Measurements from ENCODE around the gene LINS1. TPM values are rescaled to one million over a fixed set of nuclear protein-coding genes. Genes with fewer than 3 reads are reported as not detected.

LINS1 gene
- total and polyA plus RNA-seq, 2 experiments from 2014 or later, result 11.7 to 15.4 TPM

- peaks cover 22% of the 10 kb centered on the region for H4K20me1 ChIP-seq (replicated peaks; ENCODE audit: insufficient read depth)
- Mint-ChIP-seq H3K27ac (no peak overlapping the region), H3K27me3 (ENCODE audit: insufficient read depth, low read depth, poor library complexity) (no peaks in the 10 kb centered on the region), H3K36me3 (ENCODE audit: low read depth) (peaks cover 29% of the 10 kb centered on the region; the same call in 2 of the 3 replicates), H3K9me3 (peaks cover 36% of the 10 kb centered on the region), H3K4me1 (no peaks in the 10 kb centered on the region), H3K4me3 (no peak overlapping the region)
- no peak overlapping the region for H3K27ac ChIP-seq (ENCODE audit: low read depth)
- no peak for TF ChIP-seq POLR2AphosphoS5 (IDR thresholded peaks at IDR 0.05; ENCODE audit: low read depth)
- no peak for TF ChIP-seq CREB1 (CRISPR knock-in tag; IDR thresholded peaks at IDR 0.05; ENCODE audit: low read depth)
- TF ChIP-seq ZNF114 (CRISPR knock-in tag; IDR thresholded peaks at IDR 0.05), result no peak
- TF ChIP-seq ZNF331 (CRISPR knock-in tag; IDR thresholded peaks at IDR 0.05; ENCODE audit: low read depth), result no peak
- no peak for TF ChIP-seq NANOG (IDR thresholded peaks at IDR 0.05; ENCODE audit: borderline replicate concordance)
- TF ChIP-seq ETS1 (IDR thresholded peaks at IDR 0.05), result no peak
- TF ChIP-seq REST (IDR thresholded peaks at IDR 0.05; ENCODE audit: unreplicated experiment), result no peak
- TF ChIP-seq EZH2 (IDR thresholded peaks at IDR 0.05; ENCODE audit: low read depth, unreplicated experiment), result no peak
- H3K9me2 ChIP-seq (ENCODE audit: insufficient read depth), result no peaks in the 10 kb centered on the region
- no peaks in the 10 kb centered on the region for H3K4me1 ChIP-seq (ENCODE audit: insufficient read depth)
- ATAC-seq (no peak), DNase-seq (ENCODE audit: low spot score) (no peak)
- no peaks in the 10 kb centered on the region for H3K27me3 ChIP-seq (ENCODE audit: insufficient read depth)
- H3K4me2 ChIP-seq, result no peak overlapping the region
- peaks cover 14% of the 10 kb centered on the region; the same call in 1 of the 2 replicates for H3K36me3 ChIP-seq (ENCODE audit: insufficient read depth)
- no peak overlapping the region for H2AFZ ChIP-seq
- no peak overlapping the region for H3K4me3 ChIP-seq
- H3F3A ChIP-seq (replicated peaks; ENCODE audit: low read depth), result no peaks in the 10 kb centered on the region
- H3K79me2 ChIP-seq (replicated peaks; ENCODE audit: insufficient read depth), result peaks cover 94% of the 10 kb centered on the region
These were observed 8.6 kb downstream of the LINS1 start for GRCh38 chr15:100593431-100593830.

GRCh38 chr15:100592898-100593297, 9.1 kb downstream of the LINS1 start:
- no peaks in the 10 kb centered on the region for H3K9me2 ChIP-seq (ENCODE audit: insufficient read depth)
- no peak overlapping the region for H3K27ac ChIP-seq (ENCODE audit: low read depth)
- no peaks in the 10 kb centered on the region for H3K27me3 Mint-ChIP-seq (ENCODE audit: insufficient read depth, low read depth, poor library complexity)
- H3K27ac Mint-ChIP-seq, result no peak overlapping the region
- no peak overlapping the region for H2AFZ ChIP-seq
- H3K4me3 Mint-ChIP-seq, result no peak overlapping the region
- no peaks in the 10 kb centered on the region for H3K27me3 ChIP-seq (ENCODE audit: insufficient read depth)
- H4K20me1 ChIP-seq (replicated peaks; ENCODE audit: insufficient read depth), result peaks cover 20% of the 10 kb centered on the region
- H3K4me1 ChIP-seq (ENCODE audit: insufficient read depth), result no peaks in the 10 kb centered on the region
- no peaks in the 10 kb centered on the region for H3K4me1 Mint-ChIP-seq
- H3K4me3 ChIP-seq, result no peak overlapping the region
- no peak overlapping the region for H3K4me2 ChIP-seq
- ATAC-seq (no peak), DNase-seq (ENCODE audit: low spot score) (no peak)
- peaks cover 89% of the 10 kb centered on the region for H3K79me2 ChIP-seq (replicated peaks; ENCODE audit: insufficient read depth)
- H3K36me3 ChIP-seq (ENCODE audit: insufficient read depth), result peaks cover 19% of the 10 kb centered on the region
- H3K36me3 Mint-ChIP-seq (ENCODE audit: low read depth), result peaks cover 34% of the 10 kb centered on the region; the same call in 2 of the 3 replicates
- H3K9me3 Mint-ChIP-seq, result peaks cover 41% of the 10 kb centered on the region
- H3F3A ChIP-seq (replicated peaks; ENCODE audit: low read depth), result no peaks in the 10 kb centered on the region
- TF ChIP-seq ZNF462 (CRISPR knock-in tag; IDR thresholded peaks at IDR 0.05) (no peak), CTCF (conservative IDR thresholded peaks at IDR 0.05; ENCODE audit: low read depth in 2 of 2) (no peak)
